GM18868 (cell line): ENCODE results near the gene CPLANE1.
"Not testable (repeated sequence)": the region's sequence is repeated elsewhere in the genome, so short reads cannot be mapped to it uniquely, and the experiment has no call there.

Experiments
- ATAC-seq: cut with Tn5 transposase; IDR thresholded peaks from one replicate; pipeline ENCODE4 v1.9.1; 2021; ENCODE audit warnings: mild to moderate bottlenecking, moderate library complexity; ENCODE audit not compliant: unreplicated experiment

Gene CPLANE1

GRCh38 chr5:37248970-37249814 is at the start of gene CPLANE1:
Gene CPLANE1 (minus strand): TSS chr5:37249376. CDS start chr5:37247698, 1,678 bp downstream.
- peak; percentile 93 for ATAC-seq

- ATAC-seq: not testable (repeated sequence)
Observed at GRCh38 chr5:37296313-37296712, 47.1 kb upstream of the CPLANE1 start.

GRCh38 chr5:37283214-37283820 is 34.1 kb upstream of the CPLANE1 start:
- no peak for ATAC-seq

- no peak for ATAC-seq
Observed at GRCh38 chr5:37275511-37275910, 26.3 kb upstream of the CPLANE1 start.

DNA sequence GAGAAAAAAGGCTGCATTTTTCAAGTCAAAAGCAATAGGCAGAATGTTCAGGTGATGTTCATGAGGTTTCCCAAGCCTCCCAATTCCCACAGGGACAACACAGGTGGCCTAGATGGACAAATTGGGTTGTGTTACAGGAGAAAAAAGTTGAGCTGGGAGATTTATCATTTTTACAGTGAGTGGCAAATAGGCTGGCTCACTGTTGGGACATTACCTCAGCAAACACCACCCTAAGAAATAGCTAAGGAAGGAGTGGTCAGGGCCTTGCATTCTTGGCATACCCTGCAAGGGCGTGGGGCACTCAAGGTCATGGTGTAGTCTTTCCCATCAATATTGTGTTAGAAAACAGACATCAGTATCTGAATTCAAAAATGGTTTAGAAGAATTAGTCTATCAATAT is 23.3 kb upstream of the CPLANE1 start:
- no peak for ATAC-seq

- ATAC-seq: not testable (repeated sequence)
Observed at GRCh38 chr5:37268100-37268499, 18.9 kb upstream of the CPLANE1 start.

DNA sequence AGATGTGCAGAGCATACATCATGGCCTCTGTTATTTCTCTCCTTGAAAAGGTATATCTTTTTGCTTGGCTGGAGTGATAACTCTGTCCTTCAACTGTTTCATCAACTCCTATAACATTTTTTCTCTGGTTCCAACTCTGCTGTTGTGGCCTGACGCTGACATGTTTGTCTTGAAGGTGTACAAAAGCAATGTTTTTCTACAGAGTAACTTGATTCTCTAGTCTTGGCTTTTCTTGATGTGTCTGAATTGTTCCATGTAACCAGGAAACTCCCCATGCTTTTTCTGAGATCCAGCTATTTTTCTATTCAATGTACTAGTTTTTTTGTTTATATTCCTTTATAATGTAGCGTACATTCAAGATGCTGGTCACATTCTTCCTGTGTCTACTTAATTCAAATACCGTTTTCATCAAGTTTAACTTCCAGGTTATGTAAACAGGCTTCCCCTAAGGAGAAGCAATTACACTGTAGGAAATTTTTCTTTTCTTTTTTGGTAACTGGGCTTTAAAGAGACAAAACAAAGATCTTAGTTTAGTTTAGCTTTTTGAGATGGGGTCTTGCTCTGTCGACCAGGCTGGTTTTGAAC is 6.7 kb upstream of the CPLANE1 start:
- no peak for ATAC-seq

- ATAC-seq: no peak
Observed at GRCh38 chr5:37254581-37254980, 5.4 kb upstream of the CPLANE1 start.

- ATAC-seq: no peak
Observed at GRCh38 chr5:37251665-37252064, 2.5 kb upstream of the CPLANE1 start.

GRCh38 chr5:37249815-37250164 is 614 bp upstream of the CPLANE1 start:
- no peak for ATAC-seq

- no peak for ATAC-seq
Observed at GRCh38 chr5:37248421-37248969, 681 bp downstream of the CPLANE1 start.

- no peak for ATAC-seq
Observed at GRCh38 chr5:37247496-37247895, 1.7 kb downstream of the CPLANE1 start.

DNA sequence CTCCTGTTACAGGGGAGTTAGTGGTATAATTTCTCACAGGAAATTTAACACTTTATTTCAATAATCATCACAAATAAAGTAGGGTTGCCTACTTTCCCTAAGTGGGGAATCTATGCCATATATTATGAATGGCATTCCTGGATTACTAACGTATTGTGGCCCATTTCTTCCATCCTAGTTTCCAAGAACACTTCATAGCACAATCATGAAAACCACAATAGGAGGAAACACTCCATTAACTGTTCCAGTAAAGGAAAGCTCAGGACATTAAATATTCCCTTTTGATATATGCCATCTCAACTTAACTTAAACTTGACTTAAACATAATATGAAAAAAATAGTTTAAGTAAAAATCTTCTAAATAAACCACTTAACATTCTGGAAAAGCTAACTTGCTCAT is 2.1 kb downstream of the CPLANE1 start:
- ATAC-seq: no peak

DNA sequence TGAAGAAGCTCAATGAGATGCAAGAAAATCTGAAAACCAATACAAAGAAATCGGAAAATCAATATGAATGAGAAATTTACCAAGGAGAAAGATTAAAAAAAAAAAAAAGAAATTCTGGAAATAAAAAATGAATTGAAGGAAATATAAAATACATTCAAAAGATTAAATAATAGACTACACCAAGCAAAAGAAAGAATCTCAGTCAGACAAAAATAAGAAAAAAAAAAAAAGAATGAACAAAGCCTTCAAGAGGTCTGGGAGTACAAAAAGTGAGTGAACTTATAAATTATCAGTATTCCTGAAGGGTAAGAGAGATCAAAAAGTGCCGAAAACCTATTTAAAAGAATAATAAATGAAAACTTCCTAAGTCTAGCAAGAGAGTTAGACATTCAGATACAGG is 14.9 kb downstream of the CPLANE1 start:
- ATAC-seq: no peak

DNA sequence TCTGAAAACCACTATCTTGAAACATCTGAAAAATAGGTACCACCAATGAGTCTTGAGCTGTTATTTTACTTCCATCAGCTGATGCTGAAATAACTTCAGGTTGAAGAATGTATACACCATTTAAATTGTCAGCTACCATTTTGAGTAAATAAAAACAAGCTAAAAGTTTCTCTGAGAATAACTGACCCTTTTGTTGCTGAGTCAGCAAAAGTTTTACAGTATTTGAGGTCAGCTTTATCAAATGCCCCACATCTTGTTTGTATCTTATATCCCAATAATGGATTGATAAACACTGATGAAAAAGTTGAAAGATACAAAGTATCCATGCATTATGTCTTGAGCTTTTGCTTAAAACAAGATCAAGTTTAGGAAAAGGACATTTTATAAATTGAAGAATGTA is 22.8 kb downstream of the CPLANE1 start:
- ATAC-seq: no peak

DNA sequence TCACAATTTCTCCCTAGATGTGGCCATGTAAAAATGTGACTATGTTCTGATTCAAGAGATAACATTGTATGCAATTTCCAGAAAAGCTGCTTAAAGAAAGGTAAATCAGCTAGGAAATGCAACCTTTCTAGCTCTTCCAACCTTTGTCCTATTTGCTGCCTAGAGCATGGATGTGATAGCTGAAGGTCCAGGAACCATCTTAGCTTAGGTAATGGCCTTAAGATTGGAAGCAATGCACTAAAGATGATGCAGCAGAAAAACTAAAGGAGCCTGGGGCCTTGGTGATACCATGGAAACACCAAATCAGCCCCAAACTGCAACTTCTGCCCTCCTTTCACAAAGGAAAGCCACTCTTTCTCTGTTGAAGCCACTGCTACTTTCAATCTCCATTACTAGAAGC is 27.0 kb downstream of the CPLANE1 start:
- no peak for ATAC-seq

DNA sequence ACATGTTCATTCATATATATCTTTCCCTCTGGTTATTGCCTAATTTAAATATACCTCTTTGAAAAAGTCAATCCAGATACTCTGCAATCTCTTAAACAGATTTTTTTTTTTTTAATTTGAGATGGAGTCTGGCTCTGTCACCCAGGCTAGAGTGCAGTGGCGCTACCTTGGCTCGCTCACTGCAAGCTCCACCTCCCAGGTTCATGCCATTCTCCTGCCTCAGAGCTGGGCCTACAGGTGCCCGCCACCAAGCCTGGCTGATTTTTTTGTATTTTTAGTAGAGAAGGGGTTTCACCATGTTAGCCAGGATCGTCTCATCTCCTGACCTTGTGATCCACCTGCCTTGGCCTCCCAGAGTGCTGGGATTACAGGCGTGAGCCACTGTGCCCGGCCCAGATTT is 28.8 kb downstream of the CPLANE1 start:
- not testable (repeated sequence) for ATAC-seq

- ATAC-seq: not testable (repeated sequence)
Observed at GRCh38 chr5:37219384-37219783, 29.8 kb downstream of the CPLANE1 start.

DNA sequence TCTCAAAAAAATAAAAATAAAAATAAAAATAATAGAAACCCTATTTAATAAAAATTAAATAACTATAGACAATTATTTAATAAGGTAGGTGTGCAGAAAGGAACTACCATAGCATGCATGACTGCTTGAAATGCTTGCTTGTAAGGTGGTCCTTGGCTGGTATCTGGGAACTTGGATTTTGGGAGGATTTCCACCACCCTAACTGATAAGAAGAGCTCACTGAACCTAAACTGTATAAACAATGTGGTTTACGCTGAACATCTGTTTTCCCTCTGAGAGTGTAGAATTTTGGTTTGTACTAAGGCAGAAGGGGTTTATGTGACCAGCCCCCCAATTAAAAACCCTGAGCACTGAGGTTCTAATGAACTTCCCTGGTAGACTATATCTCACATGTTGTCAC is 31.2 kb downstream of the CPLANE1 start:
- no peak for ATAC-seq

GRCh38 chr5:37214550-37214949 is 34.6 kb downstream of the CPLANE1 start:
- ATAC-seq: no peak

- ATAC-seq: no peak
Observed at GRCh38 chr5:37212096-37212495, 37.1 kb downstream of the CPLANE1 start.

DNA sequence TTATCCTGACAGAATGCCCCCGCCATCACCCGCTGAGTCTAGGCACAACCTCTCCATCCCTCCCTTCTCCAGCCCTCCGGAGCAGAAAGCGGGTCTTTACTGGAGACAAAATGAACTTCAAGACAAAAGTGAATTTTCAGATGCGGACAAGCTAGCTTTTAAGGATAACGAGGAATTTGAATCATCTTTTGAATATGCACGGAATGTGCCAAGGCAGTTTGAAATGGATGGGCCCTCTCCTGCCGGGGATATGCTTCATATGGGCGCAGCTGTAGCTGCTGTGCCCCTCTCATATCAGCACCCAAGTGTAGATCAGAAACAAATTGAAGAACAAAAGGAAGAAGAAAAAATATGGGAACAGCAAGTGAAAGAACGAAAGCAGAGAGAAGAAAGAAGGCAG is 37.5 kb downstream of the CPLANE1 start:
- no peak for ATAC-seq
